Parathyroid adenoma (tissue), 2 donors: Measurements from ENCODE around the gene DCLK3.

Experiments used
- H2AFZ ChIP-seq: fragments of 300-600 bp; sonication (generic); one replicate; pipeline ENCODE4 v1.7.0; 2017; ENCODE audit warnings: antibody characterized with exemption, mild to moderate bottlenecking
- H3K27ac ChIP-seq: fragments of 300-600 bp; sonication (generic); one replicate; pipeline ENCODE4 v1.7.0; 2017
- H3K27me3 ChIP-seq: fragments of 300-600 bp; sonication (generic); one replicate; pipeline ENCODE4 v1.7.0; 2017; ENCODE audit warnings: low read length; ENCODE audit not compliant: control insufficient read depth, insufficient read depth
- H3K36me3 ChIP-seq: fragments of 300-600 bp; sonication (generic); one replicate; pipeline ENCODE4 v1.7.0; 2017; ENCODE audit warnings: low read length; ENCODE audit not compliant: control insufficient read depth, insufficient read depth
- H3K4me1 ChIP-seq: fragments of 300-600 bp; sonication (generic); one replicate; pipeline ENCODE4 v1.7.0; 2017; ENCODE audit warnings: control low read depth
- H3K4me2 ChIP-seq: fragments of 300-600 bp; sonication (generic); one replicate; pipeline ENCODE4 v1.7.0; 2017; ENCODE audit warnings: low read length
- H3K4me3 ChIP-seq: fragments of 300-600 bp; sonication (generic); one replicate; pipeline ENCODE4 v1.7.0; 2017; ENCODE audit warnings: low read depth, low read length
- H3K79me2 ChIP-seq: fragments of 300-600 bp; sonication (generic); one replicate; pipeline ENCODE4 v1.7.0; 2017; ENCODE audit warnings: control low read depth
- H3K9ac ChIP-seq: fragments of 300-600 bp; sonication (generic); one replicate; pipeline ENCODE4 v1.7.0; 2017; ENCODE audit warnings: mild to moderate bottlenecking
- H3K9me3 ChIP-seq: fragments of 300-600 bp; sonication (generic); one replicate; pipeline ENCODE4 v1.7.0; 2017; ENCODE audit warnings: low read length; ENCODE audit not compliant: control insufficient read depth
- CTCF ChIP-seq: fragments of 300-600 bp; sonication (generic); IDR thresholded peaks from one replicate; pipeline ENCODE4 v1.7.0; 2017; ENCODE audit warnings: antibody characterized with exemption, mild to moderate bottlenecking
- donor health status: primary hyperparathyroidism.

DCLK3 gene

GRCh38 chr3:36796161-36796560 is 31.8 kb upstream of the DCLK3 start:
- Histone ChIP-seq H2AFZ (no peak overlapping the region), H3K4me2 (no peak overlapping the region), H3K9me3 (no peaks in the 10 kb centered on the region), H3K79me2 (no peaks in the 10 kb centered on the region), H3K36me3 (no peaks in the 10 kb centered on the region), H3K4me3 (no peak overlapping the region), H3K27me3 (no peaks in the 10 kb centered on the region), H3K9ac (no peak overlapping the region), H3K27ac (no peak overlapping the region), H3K4me1 (no peaks in the 10 kb centered on the region)
- TF ChIP-seq CTCF = no peak

- Histone ChIP-seq H3K79me2 (no peaks in the 10 kb centered on the region), H3K27ac (no peak overlapping the region), H3K4me1 (no peaks in the 10 kb centered on the region), H3K4me2 (no peak overlapping the region), H2AFZ (no peak overlapping the region), H3K4me3 (no peak overlapping the region), H3K27me3 (no peaks in the 10 kb centered on the region), H3K36me3 (no peaks in the 10 kb centered on the region), H3K9ac (no peak overlapping the region), H3K9me3 (no peaks in the 10 kb centered on the region)
- TF ChIP-seq CTCF = no peak
These were observed 31.3 kb upstream of the DCLK3 start for GRCh38 chr3:36795622-36796021.

GRCh38 chr3:36792342-36792741 is 28.0 kb upstream of the DCLK3 start:
- H3K4me2 ChIP-seq = no peak overlapping the region
- no peak overlapping the region for H2AFZ ChIP-seq
- no peak overlapping the region for H3K4me3 ChIP-seq
- no peaks in the 10 kb centered on the region for H3K4me1 ChIP-seq
- no peak overlapping the region for H3K9ac ChIP-seq
- no peak for TF ChIP-seq CTCF
- H3K79me2 ChIP-seq = no peaks in the 10 kb centered on the region
- H3K27ac ChIP-seq = no peak overlapping the region
- no peaks in the 10 kb centered on the region for H3K36me3 ChIP-seq
- H3K9me3 ChIP-seq = no peaks in the 10 kb centered on the region
- H3K27me3 ChIP-seq = no peaks in the 10 kb centered on the region

GRCh38 chr3:36790765-36791164 is 26.4 kb upstream of the DCLK3 start:
- Histone ChIP-seq H3K27ac (no peak overlapping the region), H3K4me2 (no peak overlapping the region), H3K4me1 (no peaks in the 10 kb centered on the region), H3K27me3 (no peaks in the 10 kb centered on the region), H2AFZ (no peak overlapping the region), H3K4me3 (no peak overlapping the region), H3K79me2 (no peaks in the 10 kb centered on the region), H3K9me3 (no peaks in the 10 kb centered on the region), H3K9ac (no peak overlapping the region), H3K36me3 (no peaks in the 10 kb centered on the region)
- no peak for TF ChIP-seq CTCF
